NT2/D1 (cell line): ENCODE measurements around the gene HNRNPM.

Experiments
- YY1 ChIP-seq: IDR thresholded peaks from 2 replicates; pipeline ENCODE4 v1.6.1; 2011; ENCODE audit not compliant: insufficient read length, insufficient read depth
- ZNF274 ChIP-seq: IDR thresholded peaks from 2 replicates; pipeline ENCODE4 v1.6.1; 2011; ENCODE audit warnings: mild to moderate bottlenecking, low read depth, low read length

DNA sequence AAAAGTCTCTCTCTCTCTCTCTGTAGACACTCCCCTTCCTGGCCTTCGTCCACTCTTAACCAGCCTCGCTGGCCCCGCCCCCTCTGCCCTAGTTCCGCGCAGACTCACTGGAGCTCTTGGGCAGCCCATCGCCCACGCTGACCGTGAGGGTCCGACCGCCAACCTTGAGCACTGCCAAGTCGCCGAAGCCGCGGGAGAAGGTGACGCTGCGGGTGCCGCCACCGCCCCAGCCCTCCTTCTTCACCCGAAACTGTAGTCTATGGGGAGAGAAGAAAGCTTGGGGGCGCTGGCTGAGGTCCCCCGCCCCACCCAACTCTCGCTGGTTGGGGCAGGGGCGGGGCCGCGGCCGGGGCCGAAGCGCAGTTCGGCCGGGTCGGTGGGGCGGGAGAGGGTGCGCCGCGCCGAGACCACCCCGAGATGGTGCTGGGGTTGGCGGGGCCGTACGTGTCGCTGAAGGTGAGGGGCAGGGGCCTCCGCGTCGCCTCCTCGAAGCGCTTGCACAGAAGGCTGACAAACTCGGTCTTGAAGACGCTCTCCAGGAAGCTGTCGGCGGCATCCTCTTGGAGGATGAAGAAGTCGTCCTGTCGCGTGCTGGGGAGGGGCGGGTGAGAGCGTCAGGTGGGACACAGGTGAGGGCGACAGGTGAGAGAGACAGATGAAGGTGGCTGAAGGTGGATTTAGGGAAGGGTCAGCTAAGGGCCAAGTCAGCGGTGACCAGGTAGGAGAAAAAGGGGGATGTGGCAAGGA is 81.7 kb downstream of the HNRNPM start:
- TF ChIP-seq ZNF274 = no peak
- no peak for TF ChIP-seq YY1
